ENCODE results near the gene HLA-DRA.

DNA sequence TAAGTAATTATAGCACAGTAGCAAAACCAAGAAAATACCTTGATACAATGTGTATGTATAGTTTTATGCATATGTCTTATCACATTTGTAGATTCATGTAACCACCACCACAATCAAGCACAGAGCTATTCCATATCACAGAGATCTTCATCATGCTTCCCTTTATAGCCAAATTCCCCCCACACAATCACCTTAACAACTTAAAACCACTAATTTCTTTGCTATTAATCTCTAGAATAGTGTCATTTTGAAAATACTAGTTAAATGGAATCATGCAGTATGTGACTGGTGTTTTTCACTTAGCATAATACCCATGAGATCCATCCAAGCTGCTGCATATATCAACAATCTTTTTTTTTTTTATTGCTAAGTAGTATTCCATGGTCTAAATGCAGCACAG is 8.2 kb downstream of the HLA-DRA start:
- no peak for TF ChIP-seq CTCF (conservative IDR thresholded peaks at IDR 0.05 in 1 of 2, IDR thresholded peaks at IDR 0.05 in 1 of 2; ENCODE audit: low read depth in 1 of 2, low read length in 2 of 2)
- no peak for TF ChIP-seq EZH2 (IDR thresholded peaks at IDR 0.05; ENCODE audit: low read length, missing control alignments)
